Activated CD8-positive, alpha-beta T cell treated with anti-CD3 and anti-CD28 coated beads for 36 hours (primary cell): ENCODE results near the gene DENND5B. TPM values are rescaled to one million over a fixed set of nuclear protein-coding genes. Genes with fewer than 3 reads are reported as not detected.

Experiments used
- ATAC-seq: fragments of 200-7000 bp; cut with Tn5 transposase; one replicate; pipeline ENCODE4 v1.10.0; 2021; ENCODE audit warnings: mild to moderate bottlenecking, moderate library complexity
- CTCF ChIA-PET: fragments of 350-600 bp; sonication (Branson Sonifier 250); formaldehyde crosslinking; loops from one replicate; lab custom pipeline; 2021; ENCODE audit warnings: antibody characterized with exemption; lab: Charles Lee
- POLR2A ChIA-PET: fragments of 350-600 bp; sonication (Branson Sonifier 250); formaldehyde crosslinking; loops from one replicate; lab custom pipeline; 2021; ENCODE audit warnings: antibody characterized with exemption; lab: Charles Lee
- DNase-seq: peaks from one replicate; pipeline ENCODE4 v3.0.0-alpha.2; 2020
- H3K27ac Mint-ChIP-seq: one replicate; pipeline ENCODE4 v1.8.0; 2021; ENCODE audit warnings: mild to moderate bottlenecking, mixed read lengths
- H3K27me3 Mint-ChIP-seq: one replicate; pipeline ENCODE4 v1.8.0; 2021; ENCODE audit warnings: mixed read lengths
- H3K36me3 Mint-ChIP-seq: one replicate; pipeline ENCODE4 v1.8.0; 2021; ENCODE audit warnings: low read depth, mixed read lengths
- H3K4me1 Mint-ChIP-seq: one replicate; pipeline ENCODE4 v1.8.0; 2021; ENCODE audit warnings: low read depth, mixed read lengths
- H3K4me3 Mint-ChIP-seq: one replicate; pipeline ENCODE4 v1.8.0; 2021; ENCODE audit warnings: mild to moderate bottlenecking, moderate library complexity, mixed read lengths
- H3K9me3 Mint-ChIP-seq: one replicate; pipeline ENCODE4 v1.8.0; 2021; ENCODE audit warnings: mixed read lengths
- CTCF ChIP-seq: fragments of 200-600 bp; IDR thresholded peaks from one replicate; pipeline ENCODE4 v1.8.0; 2022; ENCODE audit warnings: antibody characterized with exemption, mild to moderate bottlenecking
- intact Hi-C: fragments of 100-400 bp; cut with micrococcal nuclease; formaldehyde crosslinking; loops from one replicate; pipeline ENCODE4 v1.10.0; 2022
- total RNA-seq, 2 experiments: library from RNA; stranded (reverse); gene quantifications; one replicate each; pipeline ENCODE4 v1.2.3, GENCODE V29; 2021

DENND5B gene
- total RNA-seq, 2 experiments from 2014 or later: 0.31 to 0.43 TPM

GRCh38 chr12:31536672-31537071 lies 54.3 kb downstream of the DENND5B start:
- no peaks in the 10 kb centered on the region for H3K36me3 Mint-ChIP-seq

GRCh38 chr12:31533470-31533869 lies 57.5 kb downstream of the DENND5B start:
- no peak overlapping the region for H3K4me3 Mint-ChIP-seq
- no peaks in the 10 kb centered on the region for H3K36me3 Mint-ChIP-seq
- CTCF ChIA-PET: no interaction called here
- H3K27ac Mint-ChIP-seq: no peak overlapping the region
- peaks cover 3% of the 10 kb centered on the region for H3K27me3 Mint-ChIP-seq
- ATAC-seq (no peak), DNase-seq (no peak)
- no peaks in the 10 kb centered on the region for H3K4me1 Mint-ChIP-seq
- no peaks in the 10 kb centered on the region for H3K9me3 Mint-ChIP-seq
- POLR2A ChIA-PET: no interaction called here
- TF ChIP-seq CTCF: no peak
- intact Hi-C loops: no loop called here

More at GRCh38 chr12:31536672-31537071, 54.3 kb downstream of the DENND5B start:
- Mint-ChIP-seq H3K9me3 (no peaks in the 10 kb centered on the region), H3K4me3 (no peak overlapping the region), H3K27ac (no peak overlapping the region), H3K4me1 (no peaks in the 10 kb centered on the region), H3K27me3 (peaks cover 4% of the 10 kb centered on the region)
- intact Hi-C loops: no loop called here
- TF ChIP-seq CTCF: no peak
- DNase-seq: no peak
- ATAC-seq: no peak
- POLR2A ChIA-PET: no interaction called here
- CTCF ChIA-PET: no interaction called here

- ChIA-PET CTCF (no interaction called here), POLR2A (no interaction called here)
- no peaks in the 10 kb centered on the region for H3K9me3 Mint-ChIP-seq
- no peak for TF ChIP-seq CTCF
- no peaks in the 10 kb centered on the region for H3K36me3 Mint-ChIP-seq
- ATAC-seq (no peak), DNase-seq (no peak)
- peaks cover 5% of the 10 kb centered on the region for H3K27me3 Mint-ChIP-seq
- intact Hi-C loops: no loop called here
- no peak overlapping the region for H3K4me3 Mint-ChIP-seq
- H3K4me1 Mint-ChIP-seq: no peaks in the 10 kb centered on the region
- H3K27ac Mint-ChIP-seq: no peak overlapping the region
These were observed 59.0 kb downstream of the DENND5B start for GRCh38 chr12:31531893-31532292.

- TF ChIP-seq CTCF: no peak
- H3K4me3 Mint-ChIP-seq: no peak overlapping the region
- ChIA-PET CTCF (no interaction called here), POLR2A (no interaction called here)
- no peak overlapping the region for H3K27ac Mint-ChIP-seq
- peaks cover 8% of the 10 kb centered on the region for H3K27me3 Mint-ChIP-seq
- no peaks in the 10 kb centered on the region for H3K36me3 Mint-ChIP-seq
- no peaks in the 10 kb centered on the region for H3K9me3 Mint-ChIP-seq
- intact Hi-C loops: no loop called here
- no peak for ATAC-seq
- DNase-seq: no peak
- no peaks in the 10 kb centered on the region for H3K4me1 Mint-ChIP-seq
These were observed 62.8 kb downstream of the DENND5B start for GRCh38 chr12:31528095-31528494.

DNA sequence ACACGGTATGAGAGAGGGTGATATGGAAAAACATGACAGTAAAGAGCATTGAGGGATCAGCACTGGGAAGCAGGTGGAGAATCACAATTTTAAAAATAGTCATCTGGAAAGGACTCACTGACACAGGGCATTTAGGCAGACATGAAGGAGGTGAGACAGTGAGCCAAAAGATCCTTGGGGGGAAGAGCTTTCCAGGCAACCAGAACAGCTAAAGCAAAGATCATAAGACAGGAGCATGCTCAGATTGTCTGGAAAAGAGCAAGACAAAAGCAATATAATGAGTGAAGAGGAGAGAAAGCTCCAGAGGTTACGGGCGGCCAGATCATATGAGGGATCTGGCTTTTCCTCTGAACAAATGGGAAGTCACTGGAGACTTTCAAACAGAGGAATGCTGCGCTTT lies 63.9 kb downstream of the DENND5B start:
- peaks cover 5% of the 10 kb centered on the region for H3K27me3 Mint-ChIP-seq
- no peaks in the 10 kb centered on the region for H3K4me1 Mint-ChIP-seq
- H3K9me3 Mint-ChIP-seq: no peaks in the 10 kb centered on the region
- no peak for DNase-seq
- H3K27ac Mint-ChIP-seq: no peak overlapping the region
- H3K4me3 Mint-ChIP-seq: no peak overlapping the region
- no peak for ATAC-seq
- intact Hi-C loops: no loop called here
- POLR2A ChIA-PET: no interaction called here
- TF ChIP-seq CTCF: no peak
- CTCF ChIA-PET: no interaction called here
- no peaks in the 10 kb centered on the region for H3K36me3 Mint-ChIP-seq
